NCI-H774 (cell line): ENCODE data around the gene SEPTIN2.
"Not testable (repeated sequence)": the region's sequence is repeated elsewhere in the genome, so short reads cannot be mapped to it uniquely, and the experiment has no call there.

Source experiments
- DNase-seq: peaks from one replicate; lab custom pipeline; 2025; lab: John Stamatoyannopoulos, UW

Gene SEPTIN2

GRCh38 chr2:241385450-241385849 lies 69.7 kb downstream of the SEPTIN2 start:
- not testable (repeated sequence) for DNase-seq

- DNase-seq: no peak
These were observed 70.8 kb downstream of the SEPTIN2 start for GRCh38 chr2:241386519-241386918.

GRCh38 chr2:241389697-241390096 lies 74.0 kb downstream of the SEPTIN2 start:
- no peak for DNase-seq

- no peak for DNase-seq
These were observed 74.8 kb downstream of the SEPTIN2 start for GRCh38 chr2:241390301-241391206.

GRCh38 chr2:241391892-241392665 lies 76.4 kb downstream of the SEPTIN2 start:
- DNase-seq: no peak

GRCh38 chr2:241392753-241393152 lies 77.0 kb downstream of the SEPTIN2 start:
- DNase-seq: not testable (repeated sequence)

GRCh38 chr2:241393524-241394196 lies 77.9 kb downstream of the SEPTIN2 start:
- no peak for DNase-seq

GRCh38 chr2:241396809-241397208 lies 81.1 kb downstream of the SEPTIN2 start:
- not testable (repeated sequence) for DNase-seq

GRCh38 chr2:241399941-241400922 lies 84.5 kb downstream of the SEPTIN2 start:
- DNase-seq: no peak
